RWPE1 (cell line): ENCODE data around the gene AVL9.

Experiments used
- CTCF ChIA-PET: fragments of 350-600 bp; sonication (Branson Sonifier 250); formaldehyde crosslinking; extraction: SDS; loops from one replicate; lab custom pipeline; 2021; lab: Yijun Ruan, JAX
- POLR2A ChIA-PET: fragments of 400-600 bp; formaldehyde crosslinking; extraction: SDS; loops from one replicate; lab custom pipeline; 2020; ENCODE audit warnings: antibody characterized with exemption; ENCODE audit not compliant: low non-redundant PET; lab: Yijun Ruan, JAX
- DNase-seq: peaks from one replicate; pipeline ENCODE4 v3.0.0; 2012; ENCODE audit warnings: low spot score
- H3K27ac ChIP-seq: fragments of 450-650 bp; 2 replicates; pipeline ENCODE4 v1.5.1; 2017
- CTCF ChIP-seq: fragments of 450-650 bp; conservative IDR thresholded peaks from 2 replicates; pipeline ENCODE4 v1.5.1; 2017; ENCODE audit warnings: low read depth, mild to moderate bottlenecking

AVL9 gene

GRCh38 chr7:32561613-32562012 lies 66.3 kb downstream of the AVL9 start:
- no peak overlapping the region for H3K27ac ChIP-seq
- CTCF ChIA-PET: no interaction called here
- POLR2A ChIA-PET: no interaction called here
- TF ChIP-seq CTCF: no peak
- no peak for DNase-seq

- TF ChIP-seq CTCF: no peak
Measured at GRCh38 chr7:32564542-32564941, 69.3 kb downstream of the AVL9 start.

GRCh38 chr7:32569388-32570289 lies 74.3 kb downstream of the AVL9 start:
- H3K27ac ChIP-seq: no peak overlapping the region
- ChIA-PET POLR2A (no interaction called here), CTCF (interaction anchor here (0.6 kb wide), 2 partner anchors 320 to 916 kb away, joined by 3 to 4 read pairs; no protein-coding TSS in a partner anchor)
- TF ChIP-seq CTCF: no peak
- no peak for DNase-seq

More at GRCh38 chr7:32564542-32564941, 69.3 kb downstream of the AVL9 start:
- no peak overlapping the region for H3K27ac ChIP-seq
- CTCF ChIA-PET: no interaction called here
- POLR2A ChIA-PET: no interaction called here
- DNase-seq: no peak

GRCh38 chr7:32573110-32573687 lies 77.9 kb downstream of the AVL9 start:
- CTCF ChIA-PET: interaction anchor here (0.6 kb wide), 1 partner anchor 119 kb away, joined by 4 read pairs; no protein-coding TSS in a partner anchor
- POLR2A ChIA-PET: no interaction called here
- H3K27ac ChIP-seq: no peak overlapping the region
- no peak for TF ChIP-seq CTCF
- DNase-seq: no peak

- DNase-seq: no peak
- ChIA-PET CTCF (no interaction called here), POLR2A (no interaction called here)
Measured at GRCh38 chr7:32574626-32575025, 79.3 kb downstream of the AVL9 start.

More at GRCh38 chr7:32574626-32575025, 79.3 kb downstream of the AVL9 start:
- TF ChIP-seq CTCF: no peak
- no peak overlapping the region for H3K27ac ChIP-seq
